ENCODE results near the gene CDC25B. TPM values are rescaled to one million over a fixed set of nuclear protein-coding genes. Genes with fewer than 3 reads are reported as not detected.
A peak's percentile ranks its signal among the peaks of the same experiment; 100 is the strongest.

CDC25B gene
- total and polyA plus RNA-seq, 2 of the 13 experiments (the other 11 are each of a cell fraction or from before 2014, with no cell fraction given) = 14.5 to 19.4 TPM

- TF ChIP-seq DZIP1 (CRISPR knock-in tag; IDR thresholded peaks at IDR 0.05) (no peak), GZF1 (CRISPR knock-in tag; IDR thresholded peaks at IDR 0.05) (no peak), ZNF598 (CRISPR knock-in tag; IDR thresholded peaks at IDR 0.05; ENCODE audit: borderline replicate concordance) (peak; percentile 17; the same call in 1 of the 2 replicates), GABPB1 (CRISPR knock-in tag; IDR thresholded peaks at IDR 0.05) (peak; percentile 54; the same call in 1 of the 2 replicates), TMF1 (CRISPR knock-in tag; IDR thresholded peaks at IDR 0.05; ENCODE audit: low read depth) (no peak), JUNB (CRISPR knock-in tag; IDR thresholded peaks at IDR 0.05; ENCODE audit: borderline replicate concordance) (no peak), ZNF296 (CRISPR knock-in tag; conservative IDR thresholded peaks at IDR 0.05) (peak; percentile 81), EHMT2 (IDR thresholded peaks at IDR 0.05; ENCODE audit: borderline replicate concordance, low read depth, low read length) (no peak), ARID2 (CRISPR knock-in tag; IDR thresholded peaks at IDR 0.05; ENCODE audit: borderline replicate concordance) (no peak), ZNF232 (CRISPR knock-in tag; IDR thresholded peaks at IDR 0.05; ENCODE audit: borderline replicate concordance) (no peak), ZNF605 (CRISPR knock-in tag; IDR thresholded peaks at IDR 0.05) (no peak), ZNF724P (CRISPR knock-in tag; IDR thresholded peaks at IDR 0.05; ENCODE audit: borderline replicate concordance) (no peak), MATR3 (CRISPR knock-in tag; IDR thresholded peaks at IDR 0.05) (no peak), ZNF687 (CRISPR knock-in tag; IDR thresholded peaks at IDR 0.05) (peak; percentile 66), PBX2 (CRISPR knock-in tag; IDR thresholded peaks at IDR 0.05) (no peak), HNRNPK (IDR thresholded peaks at IDR 0.05; ENCODE audit: low read depth, low read length, poor library complexity, severe bottlenecking) (peak; percentile 20), TOE1 (CRISPR knock-in tag; IDR thresholded peaks at IDR 0.05) (no peak), ZFAT (CRISPR knock-in tag; conservative IDR thresholded peaks at IDR 0.05) (no peak), NFYB (CRISPR knock-in tag; IDR thresholded peaks at IDR 0.05) (no peak), ZNF484 (CRISPR knock-in tag; IDR thresholded peaks at IDR 0.05; ENCODE audit: borderline replicate concordance, low read depth) (0 out of 2 replicates have a peak, but pooled peaks have one; percentile 87), PAX8 (CRISPR knock-in tag; IDR thresholded peaks at IDR 0.05; ENCODE audit: borderline replicate concordance) (no peak), ZNF333 (CRISPR knock-in tag; IDR thresholded peaks at IDR 0.05; ENCODE audit: borderline replicate concordance) (peak; percentile 92; the same call in 1 of the 2 replicates)
These were observed 10.6 kb upstream of the CDC25B start (continued) for GRCh38 chr20:3785240-3786125.

Data from HepG2 (cell line).